Esophagus muscularis mucosa (tissue), 4 donors: ENCODE results near the gene XCR1.

ENCODE experiments used
- EP300 ChIP-seq: sonication (generic); formaldehyde crosslinking; IDR thresholded peaks from one replicate; pipeline ENCODE4 v1.6.1; 2017; ENCODE audit warnings: antibody characterized with exemption
- POLR2A ChIP-seq: fragments of 450-650 bp; IDR thresholded peaks from one replicate; pipeline ENCODE4 v1.6.1; 2017; ENCODE audit warnings: antibody characterized with exemption, moderate library complexity, mild to moderate bottlenecking, low read depth
- TF ChIP-seq, protein P1 (sequence below), 3 experiments: fragments of 200-600 bp in 2 of 3; fragments of 450-650 bp in 1 of 3; sonication (generic) in 2 of 3; IDR thresholded peaks; one replicate each; pipeline ENCODE4 v1.5.1; 2017 to 2019; ENCODE audit warnings: antibody characterized with exemption in 3 of 3, mild to moderate bottlenecking in 2 of 3, moderate library complexity in 1 of 3

DNA sequence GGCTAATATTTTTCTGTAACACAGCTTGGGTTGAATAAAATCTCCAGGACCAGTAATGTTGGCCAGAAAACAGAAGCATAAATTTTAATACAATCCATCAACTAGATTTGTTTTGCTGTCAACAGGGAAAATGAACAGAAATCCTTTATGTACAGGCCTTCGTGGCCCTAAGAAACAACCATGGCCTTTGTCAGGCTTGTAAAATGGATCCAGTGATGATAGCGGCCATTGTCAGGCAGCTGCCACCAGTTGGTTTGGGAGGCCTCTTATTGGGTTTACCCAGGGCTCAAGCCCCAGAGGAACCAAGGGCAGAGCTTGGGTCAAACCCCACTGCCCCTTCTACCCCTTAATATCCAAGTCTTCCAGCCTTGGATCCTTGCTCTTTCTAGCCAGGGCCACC is 26.1 kb downstream of the XCR1 start:
- TF ChIP-seq, protein P1, sequence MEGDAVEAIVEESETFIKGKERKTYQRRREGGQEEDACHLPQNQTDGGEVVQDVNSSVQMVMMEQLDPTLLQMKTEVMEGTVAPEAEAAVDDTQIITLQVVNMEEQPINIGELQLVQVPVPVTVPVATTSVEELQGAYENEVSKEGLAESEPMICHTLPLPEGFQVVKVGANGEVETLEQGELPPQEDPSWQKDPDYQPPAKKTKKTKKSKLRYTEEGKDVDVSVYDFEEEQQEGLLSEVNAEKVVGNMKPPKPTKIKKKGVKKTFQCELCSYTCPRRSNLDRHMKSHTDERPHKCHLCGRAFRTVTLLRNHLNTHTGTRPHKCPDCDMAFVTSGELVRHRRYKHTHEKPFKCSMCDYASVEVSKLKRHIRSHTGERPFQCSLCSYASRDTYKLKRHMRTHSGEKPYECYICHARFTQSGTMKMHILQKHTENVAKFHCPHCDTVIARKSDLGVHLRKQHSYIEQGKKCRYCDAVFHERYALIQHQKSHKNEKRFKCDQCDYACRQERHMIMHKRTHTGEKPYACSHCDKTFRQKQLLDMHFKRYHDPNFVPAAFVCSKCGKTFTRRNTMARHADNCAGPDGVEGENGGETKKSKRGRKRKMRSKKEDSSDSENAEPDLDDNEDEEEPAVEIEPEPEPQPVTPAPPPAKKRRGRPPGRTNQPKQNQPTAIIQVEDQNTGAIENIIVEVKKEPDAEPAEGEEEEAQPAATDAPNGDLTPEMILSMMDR (IDR thresholded peaks at IDR 0.05), result no peak
- TF ChIP-seq POLR2A, result no peak
- TF ChIP-seq EP300, result no peak
